CD1c-positive myeloid dendritic cell (primary cell): ENCODE measurements around the gene ZNF710.
A peak's percentile ranks its signal among the peaks of the same experiment; 100 is the strongest.
"Not testable (repeated sequence)": the region's sequence is repeated elsewhere in the genome, so short reads cannot be mapped to it uniquely, and the experiment has no call there.

ENCODE experiments used
- DNase-seq: peaks from one replicate; pipeline ENCODE4 v3.0.0-alpha.2; 2016; ENCODE audit errors: extremely low spot score

The ZNF710 gene

DNA sequence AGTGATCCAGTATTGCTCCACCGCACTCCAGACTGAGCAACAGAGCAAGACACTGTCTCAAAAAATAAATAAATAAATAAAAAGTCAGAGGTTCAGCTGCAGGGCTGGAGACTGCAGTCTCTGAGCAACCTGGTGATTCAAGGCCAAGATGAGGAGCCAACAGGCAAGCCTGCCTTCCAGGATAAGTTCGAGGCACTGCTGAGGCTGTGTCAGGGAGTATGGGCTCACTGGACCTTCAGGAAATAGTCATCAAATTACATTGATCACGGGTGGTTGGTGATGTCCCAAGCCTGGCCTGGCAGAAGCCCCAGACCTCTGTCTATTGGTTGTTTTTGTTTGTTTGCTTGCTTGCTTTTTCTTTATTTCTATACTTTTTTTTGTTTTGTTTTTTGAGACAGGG lies 59.7 kb downstream of the ZNF710 start:
- DNase-seq, result peak; percentile 21

DNA sequence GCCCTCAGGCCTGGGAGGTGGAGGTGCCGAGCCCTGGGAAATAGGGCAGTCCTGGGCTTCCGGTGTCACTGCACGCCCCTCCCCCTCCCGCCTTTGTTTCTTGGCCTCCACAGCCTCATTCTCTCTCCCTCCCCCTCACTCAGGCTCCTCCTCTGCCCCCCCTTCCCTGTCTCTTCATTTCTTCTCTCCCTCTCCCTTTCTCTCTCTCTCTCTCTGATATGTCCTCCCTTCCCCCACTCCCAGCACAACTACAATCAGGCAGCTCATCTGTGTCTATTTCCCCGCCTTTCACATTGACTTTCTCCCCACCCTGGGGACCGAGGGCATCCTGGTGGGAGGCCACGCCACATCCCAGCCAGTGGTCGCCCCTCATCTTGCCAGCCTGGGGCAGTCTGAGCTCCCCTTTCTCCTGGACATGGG lies 60.9 kb downstream of the ZNF710 start:
- no peak for DNase-seq

DNA sequence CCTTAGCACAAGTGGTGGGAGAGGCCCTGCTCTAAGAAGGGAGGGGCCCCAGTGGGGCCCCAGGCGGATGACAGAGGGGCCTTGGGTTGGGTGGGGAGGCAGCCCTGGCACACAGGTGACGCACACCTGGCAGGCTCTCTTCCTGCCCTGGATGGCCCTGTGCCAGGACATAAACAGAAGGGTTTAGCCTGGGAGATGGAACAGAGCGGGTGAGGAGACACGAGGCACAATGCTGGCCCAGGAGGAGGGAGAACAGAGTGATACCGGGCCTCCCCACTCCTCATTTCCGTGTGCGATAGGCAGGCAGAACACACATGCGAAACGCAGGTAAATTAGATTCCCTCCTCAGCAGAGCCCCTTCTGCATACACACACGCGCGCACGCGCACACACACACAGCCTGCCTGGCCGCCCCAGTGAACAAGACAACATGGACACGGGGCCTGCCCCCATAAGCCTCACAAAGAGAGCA lies 61.4 kb downstream of the ZNF710 start:
- no peak for DNase-seq

DNA sequence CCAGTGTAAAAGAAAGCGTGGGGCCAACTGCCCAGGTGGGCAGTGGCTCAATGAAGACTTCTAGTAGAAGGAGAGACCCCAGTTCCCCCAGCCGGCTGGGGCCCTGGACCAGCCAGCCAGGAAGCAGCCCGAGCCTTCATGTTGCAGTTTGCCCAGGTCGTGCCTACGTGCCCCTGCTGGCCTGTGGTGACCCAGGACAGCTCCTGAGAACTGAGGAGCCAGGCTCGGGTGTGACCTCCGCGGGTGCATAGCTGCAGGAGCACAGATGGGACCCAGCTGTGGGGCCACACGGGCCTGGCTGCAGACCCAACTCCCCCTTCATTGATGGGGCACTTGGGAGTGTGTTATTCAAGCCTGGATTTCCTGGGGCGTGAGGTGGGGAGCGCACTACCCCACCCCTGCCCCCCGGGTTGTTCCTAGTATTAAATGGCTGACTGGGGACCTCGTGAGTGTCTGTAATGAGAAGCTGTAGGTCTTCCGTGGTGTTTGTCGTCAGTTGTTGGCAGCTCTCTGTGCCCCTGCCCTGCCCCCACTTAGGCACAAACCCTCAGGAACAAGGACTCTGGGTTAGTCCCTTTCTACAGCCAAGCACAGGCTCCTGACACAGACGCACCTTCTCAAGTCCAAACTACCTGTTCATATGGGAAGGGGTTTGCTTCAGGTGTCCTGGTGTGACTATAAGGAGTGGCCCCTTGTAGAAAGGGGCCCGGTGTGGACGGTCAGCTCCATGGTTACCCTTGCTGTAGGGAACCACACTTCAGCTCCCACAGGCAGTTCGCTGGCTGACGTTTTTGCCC lies 62.0 kb downstream of the ZNF710 start:
- no peak for DNase-seq

DNA sequence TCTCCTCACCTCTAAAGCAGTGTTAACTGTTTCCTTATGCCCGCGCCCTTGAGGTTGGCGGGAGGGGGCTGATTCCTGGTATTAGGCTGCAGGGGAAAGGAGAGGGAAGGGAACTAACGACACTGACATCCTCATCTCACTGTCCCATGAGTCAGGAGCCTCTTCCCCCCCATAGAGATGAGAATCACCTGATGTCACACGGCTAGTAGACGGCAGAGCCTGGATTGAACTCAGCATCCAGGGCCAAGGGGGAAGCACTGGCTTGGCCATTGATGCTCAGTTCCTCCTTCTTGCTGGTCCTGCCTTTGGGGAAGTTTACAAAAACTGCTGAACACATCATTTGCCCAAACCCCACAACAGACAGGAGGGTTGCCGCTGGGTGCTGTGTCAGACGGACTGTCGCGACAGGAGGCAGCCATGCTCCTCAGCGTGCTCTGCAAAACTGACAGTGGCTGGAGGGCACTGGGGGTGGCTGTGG lies 62.7 kb downstream of the ZNF710 start:
- peak; percentile 96 for DNase-seq

DNA sequence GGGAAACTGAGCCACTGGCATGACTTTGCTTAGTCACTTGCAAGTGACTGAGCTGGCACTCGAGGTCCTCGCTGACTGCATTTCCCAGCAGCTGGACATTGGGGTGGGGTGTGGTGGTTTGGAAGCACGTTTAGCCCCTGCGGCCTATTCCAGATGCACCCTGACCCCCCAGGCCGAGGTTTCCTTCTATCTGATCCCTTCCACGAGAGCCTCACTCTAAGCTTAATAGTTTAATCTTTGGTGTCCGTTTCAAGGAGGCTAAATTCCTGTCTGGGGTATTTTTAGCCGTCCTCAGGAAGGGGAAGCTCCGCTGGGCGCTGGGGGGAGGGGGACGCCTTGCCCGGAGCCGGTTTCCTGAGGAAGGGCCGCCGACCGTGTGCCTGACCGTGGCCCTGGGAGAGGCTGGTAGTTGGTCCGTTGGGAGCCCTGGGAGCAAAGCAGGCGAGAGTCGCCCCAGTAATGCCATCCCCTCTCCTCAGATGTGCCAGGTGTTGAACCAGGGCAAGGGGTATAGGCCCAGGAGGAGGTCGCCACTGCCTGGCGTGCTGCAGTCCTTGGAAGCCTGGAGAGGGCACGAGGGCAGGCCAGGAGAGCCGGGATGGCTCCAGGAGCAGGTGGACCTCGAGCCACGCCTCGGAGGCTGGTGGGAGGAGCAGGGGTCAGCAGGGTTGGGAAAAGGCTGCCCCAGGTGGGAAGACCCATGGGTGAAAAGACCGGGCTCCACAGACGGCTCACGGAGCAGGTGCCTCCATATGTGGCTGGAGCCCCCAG lies 64.0 kb downstream of the ZNF710 start:
- peak; percentile 74 for DNase-seq

DNA sequence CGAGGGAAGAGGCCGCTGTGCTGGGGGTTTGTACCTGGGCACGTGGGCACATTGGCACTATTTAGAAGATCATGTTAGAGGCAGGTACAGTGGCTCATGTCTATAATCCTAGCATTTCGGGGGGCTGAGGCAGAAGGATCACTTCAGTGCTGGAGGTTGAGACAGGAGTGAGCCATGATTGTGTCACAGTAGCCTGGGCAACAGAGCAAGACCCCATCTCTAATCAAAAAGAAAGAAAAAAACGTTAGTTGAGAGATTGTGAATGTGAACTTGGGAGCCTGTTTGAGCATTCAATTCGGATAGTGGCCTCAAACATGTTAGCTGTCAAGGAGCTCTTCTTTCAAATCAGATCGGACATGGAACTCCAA lies 64.5 kb downstream of the ZNF710 start:
- DNase-seq, result no peak

DNA sequence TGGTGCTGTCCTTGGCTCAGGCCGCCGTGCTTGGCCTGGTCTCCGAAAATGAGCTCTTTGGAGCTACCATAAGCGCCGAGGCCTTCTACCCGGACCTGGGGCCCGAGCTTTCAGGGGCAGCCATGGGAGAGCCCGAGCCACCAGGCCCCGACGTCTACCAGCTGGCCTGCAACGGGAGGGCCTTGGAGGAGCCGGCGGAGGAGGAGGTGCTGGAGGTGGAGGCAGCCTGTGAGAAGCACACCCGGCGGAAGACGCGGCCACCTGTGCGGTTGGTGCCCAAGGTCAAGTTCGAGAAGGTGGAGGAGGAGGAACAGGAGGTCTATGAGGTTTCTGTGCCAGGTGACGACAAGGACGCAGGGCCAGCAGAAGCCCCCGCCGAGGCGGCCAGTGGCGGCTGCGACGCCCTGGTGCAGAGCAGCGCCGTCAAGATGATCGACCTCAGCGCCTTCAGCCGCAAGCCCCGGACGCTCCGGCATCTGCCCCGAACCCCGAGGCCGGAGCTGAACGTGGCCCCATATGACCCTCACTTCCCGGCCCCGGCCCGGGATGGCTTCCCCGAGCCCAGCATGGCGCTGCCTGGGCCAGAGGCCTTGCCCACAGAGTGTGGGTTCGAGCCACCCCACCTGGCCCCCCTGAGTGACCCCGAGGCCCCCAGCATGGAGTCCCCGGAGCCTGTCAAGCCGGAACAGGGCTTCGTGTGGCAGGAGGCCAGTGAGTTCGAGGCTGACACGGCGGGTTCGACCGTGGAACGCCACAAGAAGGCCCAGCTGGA lies 66.2 kb downstream of the ZNF710 start:
- no peak for DNase-seq

DNA sequence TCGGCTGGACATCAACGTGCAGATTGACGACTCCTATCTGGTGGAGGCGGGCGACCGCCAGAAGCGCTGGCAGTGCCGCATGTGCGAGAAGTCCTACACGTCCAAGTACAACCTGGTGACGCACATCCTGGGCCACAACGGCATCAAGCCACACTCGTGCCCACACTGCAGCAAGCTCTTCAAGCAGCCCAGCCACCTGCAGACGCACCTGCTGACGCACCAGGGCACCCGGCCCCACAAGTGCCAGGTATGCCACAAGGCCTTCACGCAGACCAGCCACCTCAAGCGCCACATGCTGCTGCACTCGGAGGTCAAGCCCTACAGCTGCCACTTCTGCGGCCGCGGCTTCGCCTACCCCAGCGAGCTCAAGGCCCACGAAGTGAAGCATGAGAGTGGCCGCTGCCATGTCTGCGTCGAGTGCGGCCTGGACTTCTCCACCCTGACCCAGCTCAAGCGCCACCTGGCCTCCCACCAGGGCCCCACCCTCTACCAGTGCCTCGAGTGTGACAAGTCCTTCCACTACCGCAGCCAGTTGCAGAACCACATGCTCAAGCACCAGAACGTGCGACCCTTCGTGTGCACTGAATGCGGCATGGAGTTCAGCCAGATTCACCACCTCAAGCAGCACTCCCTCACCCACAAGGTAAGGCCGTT lies 67.0 kb downstream of the ZNF710 start:
- DNase-seq, result no peak

DNA sequence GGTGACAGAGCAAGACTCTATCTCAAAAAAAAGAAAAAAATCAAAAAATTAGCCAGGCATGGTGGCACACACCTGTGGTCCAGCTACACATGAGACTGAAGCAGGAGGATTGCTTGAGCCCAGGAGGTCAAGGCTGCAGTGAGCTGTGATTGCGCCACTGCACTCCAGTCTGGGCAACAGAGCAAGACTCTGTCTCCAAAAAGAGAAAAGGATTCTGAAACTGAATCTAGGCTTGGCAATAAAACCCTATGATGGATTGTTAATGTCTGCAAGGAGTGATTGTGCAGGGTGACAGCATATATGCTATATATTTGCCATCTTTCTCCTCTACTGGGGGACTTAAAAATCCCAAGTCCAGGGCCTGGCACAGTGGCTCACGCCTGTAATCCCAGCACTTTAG lies 69.5 kb downstream of the ZNF710 start:
- DNase-seq, result not testable (repeated sequence)

DNA sequence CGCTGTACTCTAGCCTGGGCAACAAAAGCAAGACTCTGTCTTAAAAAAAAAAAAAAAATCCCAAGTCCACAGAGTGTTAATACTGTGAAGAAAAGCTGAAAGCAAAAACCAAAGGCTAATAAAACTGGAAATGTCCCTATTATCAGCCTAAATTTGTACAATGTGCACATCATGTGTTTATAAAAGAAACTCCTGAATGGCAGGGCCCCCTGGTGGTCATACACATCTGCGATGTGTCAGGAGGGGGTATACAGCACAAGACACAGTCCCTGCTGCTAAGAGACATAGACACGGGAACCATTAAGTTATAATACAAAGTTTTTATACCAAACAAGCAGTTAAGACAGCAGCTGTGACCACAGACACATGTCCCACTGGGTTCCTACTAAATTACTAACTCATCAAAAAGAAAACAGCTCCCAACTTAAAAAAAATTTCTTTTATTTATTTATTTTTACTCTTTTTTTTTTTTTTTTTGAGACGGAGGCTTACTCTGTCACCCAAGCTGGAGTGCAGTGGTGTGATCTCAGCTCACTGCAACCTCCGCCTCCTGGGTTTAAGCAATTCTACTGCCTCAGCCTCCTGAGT lies 70.2 kb downstream of the ZNF710 start:
- DNase-seq, result peak; percentile 87

DNA sequence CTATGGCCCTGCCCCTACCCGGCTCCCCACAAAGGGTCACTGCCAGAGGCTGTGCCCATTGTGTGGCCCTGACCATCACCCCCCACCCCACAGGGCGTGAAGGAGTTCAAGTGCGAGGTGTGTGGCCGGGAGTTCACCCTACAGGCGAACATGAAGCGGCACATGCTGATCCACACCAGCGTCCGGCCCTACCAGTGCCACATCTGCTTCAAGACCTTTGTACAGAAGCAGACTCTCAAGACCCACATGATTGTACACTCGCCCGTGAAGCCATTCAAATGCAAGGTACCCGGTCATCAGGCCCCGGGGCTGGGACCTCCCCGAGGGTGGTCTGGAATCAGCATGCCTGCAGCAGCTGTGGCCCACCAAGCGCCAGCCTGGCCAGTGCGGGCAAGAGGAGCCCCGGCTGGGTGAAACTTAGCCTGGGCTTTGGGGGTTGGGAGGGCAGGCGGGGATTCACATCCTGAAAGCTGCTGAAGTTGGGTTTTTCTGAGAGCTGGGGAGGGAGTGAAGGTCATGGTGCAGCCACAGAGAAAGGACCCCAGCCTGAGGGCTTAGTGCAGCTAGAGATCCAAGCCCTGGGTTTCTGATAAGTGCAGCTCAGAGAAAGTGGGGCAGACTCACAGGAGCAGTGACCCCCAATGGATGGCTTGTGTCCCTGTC lies 72.0 kb downstream of the ZNF710 start:
- DNase-seq, result no peak

DNA sequence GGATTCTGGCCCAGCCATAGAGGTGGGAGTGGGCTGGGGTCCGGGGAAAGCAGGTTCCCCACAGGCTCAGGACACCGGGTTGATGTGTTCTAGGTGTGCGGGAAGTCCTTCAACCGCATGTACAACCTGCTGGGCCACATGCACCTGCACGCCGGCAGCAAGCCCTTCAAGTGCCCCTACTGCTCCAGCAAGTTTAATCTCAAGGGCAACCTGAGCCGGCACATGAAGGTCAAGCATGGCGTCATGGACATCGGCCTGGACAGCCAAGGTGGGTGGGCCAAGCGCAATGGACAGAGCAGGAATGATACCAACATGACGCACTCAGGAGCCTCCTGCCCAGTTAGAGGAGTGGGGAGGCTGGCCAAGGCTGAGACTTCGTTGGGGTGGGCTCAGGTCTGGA lies 72.9 kb downstream of the ZNF710 start:
- no peak for DNase-seq

DNA sequence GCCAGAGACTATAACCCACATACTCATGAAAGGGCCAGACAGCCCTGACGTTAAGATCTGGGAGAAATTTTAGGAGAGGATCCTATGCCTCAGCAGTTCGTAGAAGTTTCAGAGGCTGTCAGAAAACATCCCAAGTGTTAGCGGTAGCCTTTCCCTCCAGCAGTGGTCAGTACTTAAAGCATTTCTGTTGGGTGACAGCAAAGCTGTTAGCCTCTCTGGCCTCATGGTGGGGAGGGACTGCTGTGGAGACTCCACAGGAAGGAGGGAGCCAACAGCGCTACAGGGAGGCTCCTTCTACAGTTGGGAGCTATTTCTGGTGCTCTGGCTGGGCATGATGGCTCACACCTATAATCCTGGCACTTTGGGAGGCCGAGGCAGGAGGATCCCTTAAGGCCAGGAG lies 73.8 kb downstream of the ZNF710 start:
- DNase-seq, result no peak

DNA sequence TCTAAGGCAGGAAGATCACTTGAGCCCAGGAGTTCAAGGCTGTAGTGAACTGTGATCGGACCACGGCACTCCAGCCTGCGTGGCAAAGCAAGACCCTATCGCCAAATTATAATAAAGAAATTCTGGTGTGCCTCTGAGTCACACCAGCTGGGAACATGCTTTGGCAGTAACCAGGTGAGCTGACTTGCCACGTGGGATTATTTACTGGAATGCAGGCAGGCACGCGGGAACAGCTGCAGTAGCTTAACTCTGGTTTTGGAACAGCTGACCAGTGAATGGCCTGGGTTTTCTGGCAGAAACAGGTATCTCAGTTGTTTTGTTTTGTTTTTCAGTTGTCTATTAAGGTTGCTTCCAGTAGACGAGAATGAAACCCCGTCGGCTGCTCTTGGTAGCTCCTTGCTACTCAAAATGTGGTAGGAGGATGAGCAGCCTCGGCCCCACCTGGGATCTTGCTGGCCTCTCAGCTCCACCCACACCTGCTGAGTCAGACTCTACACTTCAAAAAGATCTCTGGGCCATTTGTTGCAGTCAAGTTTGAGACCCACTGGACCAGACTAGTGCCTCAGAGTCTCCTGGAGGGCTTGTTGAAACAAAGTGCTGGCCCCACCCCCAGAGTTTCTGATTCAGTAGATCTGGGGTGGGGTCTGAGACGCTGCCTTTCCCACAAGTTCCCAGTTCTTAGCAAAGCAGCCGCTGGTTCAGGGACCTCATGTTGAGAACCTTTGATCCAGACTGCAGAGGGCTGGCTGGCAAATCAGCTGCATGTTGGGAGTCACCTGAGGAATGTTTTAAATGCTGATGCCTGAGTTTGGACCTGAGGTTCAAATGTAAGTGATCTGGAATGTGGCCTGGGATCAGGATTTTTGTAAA lies 74.5 kb downstream of the ZNF710 start:
- DNase-seq, result no peak

DNA sequence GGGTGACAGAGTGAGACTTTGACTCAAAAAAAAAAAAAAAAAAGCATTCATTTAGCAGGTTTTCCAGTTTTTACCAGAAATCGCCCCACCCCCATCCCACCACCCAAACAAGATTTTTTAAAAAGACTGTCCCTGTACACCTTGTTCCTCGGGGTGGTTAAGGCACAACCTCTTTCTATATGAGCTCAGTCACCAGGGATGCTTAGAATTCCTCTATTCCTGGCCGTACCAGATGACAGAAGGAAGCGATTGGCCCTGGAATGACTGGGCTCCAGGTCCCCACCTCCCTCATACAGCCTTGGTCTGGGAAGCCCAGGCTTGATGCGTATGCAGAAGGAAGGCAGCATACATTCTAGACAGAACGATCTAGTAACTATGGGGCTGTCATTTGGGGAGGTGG lies 75.6 kb downstream of the ZNF710 start:
- no peak for DNase-seq

DNA sequence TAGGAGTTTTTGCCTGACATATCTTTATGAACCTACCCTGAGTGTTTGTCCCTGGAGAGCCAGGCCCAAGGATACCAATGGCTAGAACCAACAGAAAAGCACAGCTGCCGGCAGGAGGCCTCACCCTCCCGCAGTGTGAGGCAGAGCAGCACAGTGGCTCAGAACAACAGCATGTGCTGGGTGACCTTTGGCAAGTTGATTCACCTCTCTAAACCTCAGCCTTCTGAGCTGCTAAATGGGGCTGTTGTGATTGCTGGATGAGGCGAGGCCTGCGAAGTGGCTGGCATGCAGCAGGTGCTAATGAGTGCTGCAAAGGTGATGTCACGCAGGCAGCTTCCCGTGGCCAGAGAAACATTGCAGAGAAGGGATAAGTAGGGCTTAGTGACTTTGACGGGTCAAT lies 77.8 kb downstream of the ZNF710 start:
- no peak for DNase-seq

DNA sequence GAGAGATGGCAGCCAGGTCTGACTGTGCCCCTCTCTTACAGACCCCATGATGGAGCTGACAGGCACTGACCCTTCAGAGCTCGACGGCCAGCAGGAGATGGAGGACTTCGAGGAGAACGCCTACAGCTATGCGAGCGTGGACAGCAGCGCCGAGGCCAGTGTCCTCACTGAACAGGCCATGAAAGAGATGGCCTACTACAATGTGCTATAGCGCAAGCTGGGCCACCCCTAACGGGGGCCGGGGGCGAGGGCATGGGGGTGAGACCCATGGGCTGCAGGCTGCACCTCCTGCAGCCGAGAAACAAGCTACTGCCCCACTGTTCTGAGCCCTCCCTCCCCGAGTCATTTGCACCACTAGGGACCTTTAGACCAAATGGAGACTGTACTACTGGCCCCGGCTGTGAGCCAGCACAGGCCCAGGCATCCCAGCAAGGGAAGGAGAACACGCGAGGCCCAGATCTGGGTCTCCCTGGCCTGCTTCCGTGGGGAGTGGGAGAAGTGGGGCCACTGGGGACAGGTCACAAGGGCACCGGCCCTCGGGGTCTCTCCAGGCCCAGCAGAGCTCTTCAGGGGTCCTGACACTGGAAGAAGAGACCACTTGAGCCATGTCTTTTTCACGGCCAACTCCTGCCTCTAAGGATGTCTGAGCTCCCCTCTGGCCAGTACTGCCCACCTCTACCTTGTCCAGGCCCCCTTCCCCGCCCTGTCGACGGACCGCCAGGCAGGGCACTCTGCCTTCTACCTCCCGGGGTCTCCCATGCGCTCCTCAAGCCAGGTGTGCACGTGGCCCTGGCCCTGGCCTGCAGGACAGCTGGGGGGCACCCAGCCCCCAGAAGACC lies 78.7 kb downstream of the ZNF710 start:
- DNase-seq, result no peak

DNA sequence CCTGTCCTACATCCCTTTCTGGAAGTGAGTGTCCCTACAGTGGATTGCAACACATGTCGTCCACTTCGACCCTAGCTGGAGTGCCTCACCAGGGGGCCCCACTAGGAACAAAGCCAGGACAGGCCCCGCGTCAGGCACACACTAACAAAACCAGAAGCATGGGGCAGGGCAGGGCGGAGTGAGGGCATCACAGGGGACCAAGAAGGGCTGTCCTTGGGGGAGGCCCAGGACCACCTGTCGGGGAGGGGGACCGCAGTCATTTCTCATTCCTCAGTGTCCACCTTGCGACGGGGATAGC lies 79.3 kb downstream of the ZNF710 start:
- DNase-seq, result no peak
